ENCODE measurements around the gene SRP54. TPM values are rescaled to one million over a fixed set of nuclear protein-coding genes. Genes with fewer than 3 reads are reported as not detected.
A peak's percentile ranks its signal among the peaks of the same experiment; 100 is the strongest.

The SRP54 gene
- total RNA-seq, 1 experiment from 2014 or later, result 84.5 TPM

GRCh38 chr14:35043046-35043445 is 60.3 kb downstream of the SRP54 start:
- POLR2A ChIA-PET, result no interaction called here
- Histone ChIP-seq H3K4me1 (peaks cover 7% of the 10 kb centered on the region; the same call in 1 of the 2 replicates), H3K9me3 (no peaks in the 10 kb centered on the region), H3K27me3 (replicated peaks; ENCODE audit: control insufficient read depth, insufficient read depth, low read length) (no peaks in the 10 kb centered on the region), H3K36me3 (ENCODE audit: control insufficient read depth, insufficient read depth, low read length) (no peaks in the 10 kb centered on the region), H3K4me3 (ENCODE audit: low read depth, low read length) (no peak overlapping the region)
- Mint-ChIP-seq H3K9me3 (ENCODE audit: unreplicated experiment) (no peaks in the 10 kb centered on the region), H3K27me3 (ENCODE audit: insufficient read depth, unreplicated experiment) (no peaks in the 10 kb centered on the region), H3K27ac (ENCODE audit: unreplicated experiment) (no peak overlapping the region), H3K4me3 (ENCODE audit: unreplicated experiment) (no peak overlapping the region), H3K4me1 (ENCODE audit: low read depth, unreplicated experiment) (peaks cover 11% of the 10 kb centered on the region), H3K36me3 (ENCODE audit: insufficient read depth, unreplicated experiment) (peaks cover 24% of the 10 kb centered on the region)
- CTCF ChIA-PET, result interaction anchor here (0.6 kb wide), 1 partner anchor 16 kb away, joined by 8 read pairs; no protein-coding TSS in a partner anchor
- no peak for DNase-seq
- intact Hi-C loops (cut with micrococcal nuclease; ENCODE audit: unreplicated experiment), result loop anchor here (10.0 kb wide), 1 partner anchor 168 kb away; the partner anchor contains the start of gene BAZ1A
- no peak for TF ChIP-seq CTCF (IDR thresholded peaks at IDR 0.05; ENCODE audit: insufficient read depth in 1 of 2, low read depth in 1 of 2, low read length in 1 of 2, severe bottlenecking in 1 of 2, unreplicated experiment in 1 of 2)
- BruUV-seq (replicated peaks), result no TSS peak

- no peak for TF ChIP-seq CTCF (IDR thresholded peaks at IDR 0.05; ENCODE audit: insufficient read depth in 1 of 2, low read depth in 1 of 2, low read length in 1 of 2, severe bottlenecking in 1 of 2, unreplicated experiment in 1 of 2)
- peak overlapping the region; percentile 93 for H3K4me3 ChIP-seq (ENCODE audit: low read depth, low read length)
- no peaks in the 10 kb centered on the region for H3K36me3 ChIP-seq (ENCODE audit: control insufficient read depth, insufficient read depth, low read length)
- POLR2A ChIA-PET, result interaction anchor here (0.7 to 2.7 kb wide), 15 partner anchors 8 to 781 kb away, joined by 3 to 35 read pairs (median 4); partner anchors contain the start of genes BAZ1A, BRMS1L, NFKBIA and PPP2R3C
- intact Hi-C loops (cut with micrococcal nuclease; ENCODE audit: unreplicated experiment), result loop anchor here (10.0 kb wide), 1 partner anchor 170 kb away; the partner anchor contains the start of gene BAZ1A
- Mint-ChIP-seq H3K4me3 (ENCODE audit: unreplicated experiment) (peak overlapping the region; percentile 90), H3K36me3 (ENCODE audit: insufficient read depth, unreplicated experiment) (peaks cover 41% of the 10 kb centered on the region), H3K27me3 (ENCODE audit: insufficient read depth, unreplicated experiment) (no peaks in the 10 kb centered on the region), H3K27ac (ENCODE audit: unreplicated experiment) (peak overlapping the region; percentile 98), H3K4me1 (ENCODE audit: low read depth, unreplicated experiment) (peaks cover 17% of the 10 kb centered on the region), H3K9me3 (ENCODE audit: unreplicated experiment) (no peaks in the 10 kb centered on the region)
- CTCF ChIA-PET, result interaction anchor here (0.6 to 1.2 kb wide), 3 partner anchors 64 to 86 kb away, joined by 3 to 5 read pairs (median 3); no protein-coding TSS in a partner anchor
- no peaks in the 10 kb centered on the region for H3K27me3 ChIP-seq (replicated peaks; ENCODE audit: control insufficient read depth, insufficient read depth, low read length)
- H3K9me3 ChIP-seq, result no peaks in the 10 kb centered on the region
- BruUV-seq (replicated peaks), result TSS peak; percentile 91
- no peak for DNase-seq
- peaks cover 13% of the 10 kb centered on the region; the same call in 1 of the 2 replicates for H3K4me1 ChIP-seq
Measured at GRCh38 chr14:35044939-35045797, 62.4 kb downstream of the SRP54 start.

GRCh38 chr14:35045798-35046047 is 62.9 kb downstream of the SRP54 start:
- no peaks in the 10 kb centered on the region for H3K9me3 ChIP-seq
- H3K27ac Mint-ChIP-seq (ENCODE audit: unreplicated experiment), result peak overlapping the region; percentile 98
- peaks cover 17% of the 10 kb centered on the region for H3K4me1 Mint-ChIP-seq (ENCODE audit: low read depth, unreplicated experiment)
- BruUV-seq (replicated peaks), result no TSS peak
- peaks cover 18% of the 10 kb centered on the region for H3K4me1 ChIP-seq
- TF ChIP-seq CTCF (IDR thresholded peaks at IDR 0.05; ENCODE audit: insufficient read depth in 1 of 2, low read depth in 1 of 2, low read length in 1 of 2, severe bottlenecking in 1 of 2, unreplicated experiment in 1 of 2), result no peak
- no peak for DNase-seq
- H3K4me3 ChIP-seq (ENCODE audit: low read depth, low read length), result peak overlapping the region; percentile 93
- peak overlapping the region; percentile 90 for H3K4me3 Mint-ChIP-seq (ENCODE audit: unreplicated experiment)
- intact Hi-C loops (cut with micrococcal nuclease; ENCODE audit: unreplicated experiment), result loop anchor here (1.0 to 10.0 kb wide), 5 partner anchors 63 to 359 kb away; partner anchors contain the start of genes BAZ1A, NFKBIA, PRORP and PSMA6
- ChIA-PET CTCF (interaction anchor here (0.6 to 1.3 kb wide), 4 partner anchors 64 to 172 kb away, joined by 3 to 6 read pairs (median 4); no protein-coding TSS in a partner anchor), POLR2A (interaction anchor here (0.7 to 2.7 kb wide), 16 partner anchors 9 to 780 kb away, joined by 3 to 35 read pairs (median 4); partner anchors contain the start of genes BAZ1A, BRMS1L, NFKBIA and PPP2R3C)
- peaks cover 41% of the 10 kb centered on the region for H3K36me3 Mint-ChIP-seq (ENCODE audit: insufficient read depth, unreplicated experiment)
- no peaks in the 10 kb centered on the region for H3K9me3 Mint-ChIP-seq (ENCODE audit: unreplicated experiment)
- no peaks in the 10 kb centered on the region for H3K27me3 ChIP-seq (replicated peaks; ENCODE audit: control insufficient read depth, insufficient read depth, low read length)
- H3K27me3 Mint-ChIP-seq (ENCODE audit: insufficient read depth, unreplicated experiment), result no peaks in the 10 kb centered on the region
- no peaks in the 10 kb centered on the region for H3K36me3 ChIP-seq (ENCODE audit: control insufficient read depth, insufficient read depth, low read length)

All from Caco-2 (cell line).